HepG2 (cell line): ENCODE results near the gene DCK.

Experiments
- RNF2 ChIP-seq: fragments of 450-650 bp; conservative IDR thresholded peaks from 2 replicates; pipeline ENCODE4 v1.6.1; 2016; ENCODE audit warnings: low read depth
- SYNCRIP ChIP-seq: fragments of 200-400 bp; formaldehyde crosslinking; IDR thresholded peaks from 2 replicates; pipeline ENCODE4 v1.6.1; 2018; ENCODE audit warnings: mild to moderate bottlenecking, low read depth, low read length; ENCODE audit not compliant: insufficient read depth
- TF ChIP-seq, protein P1 (sequence below): sonication (generic); formaldehyde crosslinking; conservative IDR thresholded peaks from 2 replicates; pipeline ENCODE4 v1.4.0; 2020; ENCODE audit warnings: missing genetic modification reagents
- TF ChIP-seq, protein P2 (sequence below): conservative IDR thresholded peaks from 2 replicates; pipeline ENCODE4 v1.6.1; 2018; ENCODE audit warnings: missing genetic modification reagents

DNA sequence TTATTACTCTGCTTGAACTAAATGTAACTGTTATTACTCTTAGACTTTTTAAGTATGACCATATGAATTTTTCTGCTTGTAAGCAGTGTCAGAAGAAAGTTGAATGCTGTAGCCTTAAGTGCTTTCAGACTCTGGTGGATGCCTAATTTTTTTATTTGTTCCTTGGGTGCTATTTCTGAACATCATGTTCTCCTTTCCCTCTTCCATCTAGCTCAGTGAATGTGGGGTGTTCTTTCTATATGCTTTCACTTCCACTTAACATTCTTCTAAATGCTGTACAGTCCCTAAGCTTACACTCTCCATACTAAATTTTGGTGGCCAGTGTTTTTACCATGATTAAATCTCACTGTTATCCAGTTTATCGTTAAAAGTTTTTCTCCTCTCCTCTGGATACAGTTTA is 3.6 kb downstream of the DCK start:
- TF ChIP-seq SYNCRIP (no peak), RNF2 (no peak)
- TF ChIP-seq, protein P1, sequence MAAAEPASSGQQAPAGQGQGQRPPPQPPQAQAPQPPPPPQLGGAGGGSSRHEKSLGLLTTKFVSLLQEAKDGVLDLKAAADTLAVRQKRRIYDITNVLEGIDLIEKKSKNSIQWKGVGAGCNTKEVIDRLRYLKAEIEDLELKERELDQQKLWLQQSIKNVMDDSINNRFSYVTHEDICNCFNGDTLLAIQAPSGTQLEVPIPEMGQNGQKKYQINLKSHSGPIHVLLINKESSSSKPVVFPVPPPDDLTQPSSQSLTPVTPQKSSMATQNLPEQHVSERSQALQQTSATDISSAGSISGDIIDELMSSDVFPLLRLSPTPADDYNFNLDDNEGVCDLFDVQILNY (CRISPR knock-in tag): no peak
- TF ChIP-seq, protein P2, sequence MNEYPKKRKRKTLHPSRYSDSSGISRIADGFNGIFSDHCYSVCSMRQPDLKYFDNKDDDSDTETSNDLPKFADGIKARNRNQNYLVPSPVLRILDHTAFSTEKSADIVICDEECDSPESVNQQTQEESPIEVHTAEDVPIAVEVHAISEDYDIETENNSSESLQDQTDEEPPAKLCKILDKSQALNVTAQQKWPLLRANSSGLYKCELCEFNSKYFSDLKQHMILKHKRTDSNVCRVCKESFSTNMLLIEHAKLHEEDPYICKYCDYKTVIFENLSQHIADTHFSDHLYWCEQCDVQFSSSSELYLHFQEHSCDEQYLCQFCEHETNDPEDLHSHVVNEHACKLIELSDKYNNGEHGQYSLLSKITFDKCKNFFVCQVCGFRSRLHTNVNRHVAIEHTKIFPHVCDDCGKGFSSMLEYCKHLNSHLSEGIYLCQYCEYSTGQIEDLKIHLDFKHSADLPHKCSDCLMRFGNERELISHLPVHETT (CRISPR knock-in tag): no peak
